Measurements from ENCODE around the gene ALCAM. TPM values are rescaled to one million over a fixed set of nuclear protein-coding genes. Genes with fewer than 3 reads are reported as not detected.

Gene ALCAM
- total RNA-seq, 4 donors from 2014 or later, result 23.9 to 45.2 (median 40.5) TPM

- no peaks in the 10 kb centered on the region for H3K4me1 ChIP-seq
These were observed 38.9 kb upstream of the ALCAM start for GRCh38 chr3:105327662-105328337.

DNA sequence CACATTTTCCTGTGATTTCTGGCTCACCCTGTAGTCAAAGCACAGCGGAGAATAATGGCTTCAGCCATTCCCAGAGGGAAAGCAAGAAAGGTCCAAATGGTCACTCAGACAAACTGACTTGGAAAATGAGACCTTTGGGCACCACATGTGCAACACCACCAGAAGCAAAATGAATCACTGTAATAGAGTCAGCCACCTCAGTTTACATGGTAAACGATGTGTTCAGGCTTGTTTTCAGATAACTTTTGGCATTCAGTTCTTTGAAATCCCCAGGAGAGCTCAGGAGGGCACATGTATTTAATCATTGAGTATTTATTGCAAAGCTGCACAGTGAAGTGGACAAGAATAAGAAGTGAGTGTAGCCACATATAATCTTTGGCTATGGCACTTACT lies 38.4 kb upstream of the ALCAM start:
- Histone ChIP-seq H3K27me3 (no peaks in the 10 kb centered on the region), H3K36me3 (no peaks in the 10 kb centered on the region), H3K27ac (no peak overlapping the region), H3K4me3 (no peak overlapping the region), H3K9me3 (peaks cover 0 to 29% (median 0%) of the 10 kb centered on the region in 4 donors), H3K4me1 (no peaks in the 10 kb centered on the region)
- DNase-seq (ENCODE audit: low spot score in 2 of 2), result no peak
- WGBS, 2 donors, result 69 to 76% methylated on average over 2 of the region's 2 CpGs
- TF ChIP-seq, protein P1, sequence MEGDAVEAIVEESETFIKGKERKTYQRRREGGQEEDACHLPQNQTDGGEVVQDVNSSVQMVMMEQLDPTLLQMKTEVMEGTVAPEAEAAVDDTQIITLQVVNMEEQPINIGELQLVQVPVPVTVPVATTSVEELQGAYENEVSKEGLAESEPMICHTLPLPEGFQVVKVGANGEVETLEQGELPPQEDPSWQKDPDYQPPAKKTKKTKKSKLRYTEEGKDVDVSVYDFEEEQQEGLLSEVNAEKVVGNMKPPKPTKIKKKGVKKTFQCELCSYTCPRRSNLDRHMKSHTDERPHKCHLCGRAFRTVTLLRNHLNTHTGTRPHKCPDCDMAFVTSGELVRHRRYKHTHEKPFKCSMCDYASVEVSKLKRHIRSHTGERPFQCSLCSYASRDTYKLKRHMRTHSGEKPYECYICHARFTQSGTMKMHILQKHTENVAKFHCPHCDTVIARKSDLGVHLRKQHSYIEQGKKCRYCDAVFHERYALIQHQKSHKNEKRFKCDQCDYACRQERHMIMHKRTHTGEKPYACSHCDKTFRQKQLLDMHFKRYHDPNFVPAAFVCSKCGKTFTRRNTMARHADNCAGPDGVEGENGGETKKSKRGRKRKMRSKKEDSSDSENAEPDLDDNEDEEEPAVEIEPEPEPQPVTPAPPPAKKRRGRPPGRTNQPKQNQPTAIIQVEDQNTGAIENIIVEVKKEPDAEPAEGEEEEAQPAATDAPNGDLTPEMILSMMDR (IDR thresholded peaks at IDR 0.05), result no peak
- TF ChIP-seq EP300 (IDR thresholded peaks at IDR 0.05), result no peak
- no peak for TF ChIP-seq POLR2A (IDR thresholded peaks at IDR 0.05)

More at GRCh38 chr3:105327662-105328337, 38.9 kb upstream of the ALCAM start:
- Histone ChIP-seq H3K27ac (no peak overlapping the region), H3K4me3 (no peak overlapping the region), H3K9me3 (peaks cover 0 to 24% (median 0%) of the 10 kb centered on the region in 4 donors), H3K27me3 (no peaks in the 10 kb centered on the region), H3K36me3 (no peaks in the 10 kb centered on the region)
- DNase-seq (ENCODE audit: low spot score in 2 of 2), result no peak
- TF ChIP-seq POLR2A (IDR thresholded peaks at IDR 0.05), result no peak
- TF ChIP-seq EP300 (IDR thresholded peaks at IDR 0.05), result no peak
- TF ChIP-seq, protein P1 (IDR thresholded peaks at IDR 0.05), result no peak

- Histone ChIP-seq H3K27ac (no peak overlapping the region), H3K27me3 (no peaks in the 10 kb centered on the region), H3K4me1 (no peaks in the 10 kb centered on the region), H3K36me3 (no peaks in the 10 kb centered on the region), H3K4me3 (no peak overlapping the region), H3K9me3 (peaks cover 0 to 16% (median 0%) of the 10 kb centered on the region in 4 donors)
- no peak for DNase-seq (ENCODE audit: low spot score in 2 of 2)
- 90 to 96% methylated on average over 1 of the region's 1 CpG for WGBS, 2 donors
- TF ChIP-seq EP300 (IDR thresholded peaks at IDR 0.05) (no peak), POLR2A (IDR thresholded peaks at IDR 0.05) (no peak)
- TF ChIP-seq, protein P1 (IDR thresholded peaks at IDR 0.05), result no peak
These were observed 33.7 kb upstream of the ALCAM start for GRCh38 chr3:105332961-105333360.

DNA sequence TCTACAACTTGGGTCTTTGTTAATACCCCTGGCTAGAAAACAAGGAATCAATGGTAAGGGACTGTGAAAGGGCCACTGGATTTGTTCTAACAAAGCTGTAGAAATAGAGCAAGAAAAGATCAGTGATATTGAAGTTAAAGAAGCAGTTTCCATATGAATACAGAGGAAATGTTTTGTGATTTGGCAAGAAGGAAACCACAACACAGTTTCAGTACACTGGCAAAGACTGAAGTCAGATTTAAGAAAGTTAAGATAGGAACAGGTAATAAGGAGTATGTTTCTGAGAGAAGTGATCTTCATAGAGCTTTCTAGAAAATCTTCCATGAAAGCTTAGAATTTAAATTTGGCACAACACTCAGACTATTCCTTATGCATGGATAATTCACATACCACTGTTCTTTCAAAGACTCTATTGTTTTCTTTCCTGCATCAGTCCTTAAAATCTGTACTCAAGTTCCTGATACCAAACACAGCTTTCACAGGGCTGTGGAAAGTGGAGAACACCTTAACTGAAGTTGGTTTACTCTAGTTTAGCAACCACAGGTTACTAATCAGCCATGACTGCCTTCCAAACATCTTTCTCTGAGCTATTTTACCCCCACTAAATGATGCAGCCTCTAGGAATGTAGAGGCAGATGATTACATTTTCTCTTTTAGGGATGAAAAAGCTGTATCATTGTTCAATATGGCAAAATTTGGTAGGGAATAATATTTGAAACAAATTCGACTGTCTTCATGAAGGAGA lies 32.4 kb upstream of the ALCAM start:
- Histone ChIP-seq H3K36me3 (no peaks in the 10 kb centered on the region), H3K27me3 (no peaks in the 10 kb centered on the region), H3K4me3 (no peak overlapping the region), H3K27ac (no peak overlapping the region), H3K4me1 (no peaks in the 10 kb centered on the region), H3K9me3 (peaks cover 0 to 11% (median 0%) of the 10 kb centered on the region in 4 donors)
- DNase-seq (ENCODE audit: low spot score in 2 of 2), result no peak
- 81 to 84% methylated on average over 1 of the region's 1 CpG for WGBS, 2 donors
- TF ChIP-seq EP300 (IDR thresholded peaks at IDR 0.05), result no peak
- no peak for TF ChIP-seq POLR2A (IDR thresholded peaks at IDR 0.05)
- TF ChIP-seq, protein P1 (IDR thresholded peaks at IDR 0.05), result no peak

- 58 to 66% methylated on average over 1 of the region's 1 CpG for WGBS, 2 donors
- no peak for DNase-seq (ENCODE audit: low spot score in 2 of 2)
- TF ChIP-seq POLR2A (IDR thresholded peaks at IDR 0.05), result no peak
- TF ChIP-seq, protein P1 (IDR thresholded peaks at IDR 0.05), result no peak
- TF ChIP-seq EP300 (IDR thresholded peaks at IDR 0.05), result no peak
- H3K27me3 ChIP-seq, result no peaks in the 10 kb centered on the region
- H3K36me3 ChIP-seq, result no peaks in the 10 kb centered on the region
- no peak overlapping the region for H3K4me3 ChIP-seq
- no peaks in the 10 kb centered on the region for H3K4me1 ChIP-seq
- no peak overlapping the region for H3K27ac ChIP-seq
- no peaks in the 10 kb centered on the region for H3K9me3 ChIP-seq
These were observed 26.8 kb upstream of the ALCAM start for GRCh38 chr3:105339946-105340345.
